Immature natural killer cell (primary cell): Measurements from ENCODE around the gene RFLNA. TPM values are rescaled to one million over a fixed set of nuclear protein-coding genes. Genes with fewer than 3 reads are reported as not detected.
A peak's percentile ranks its signal among the peaks of the same experiment; 100 is the strongest.

ENCODE experiments used
- DNase-seq, 3 donors: peaks; one replicate each; pipeline ENCODE4 v3.0.0; 2022; ENCODE audit warnings: mixed read lengths in 1 of 3
- H3K27ac Mint-ChIP-seq, 6 donors: one replicate each; pipeline ENCODE4 v1.8.0; 2020; ENCODE audit warnings: mixed read lengths in 6 of 6, mild to moderate bottlenecking in 5 of 6, inconsistent platforms in 4 of 6, moderate library complexity in 3 of 6
- H3K27me3 Mint-ChIP-seq, 3 donors: one replicate each; pipeline ENCODE4 v1.8.0; 2020 to 2021; ENCODE audit warnings: low read depth in 3 of 3, mild to moderate bottlenecking in 3 of 3, mixed read lengths in 3 of 3, moderate library complexity in 3 of 3, inconsistent platforms in 1 of 3
- H3K36me3 Mint-ChIP-seq, 3 donors: one replicate each; pipeline ENCODE4 v1.8.0; 2020; ENCODE audit warnings: mixed read lengths in 3 of 3, inconsistent platforms in 2 of 3, mild to moderate bottlenecking in 2 of 3
- H3K4me1 Mint-ChIP-seq, 2 donors: one replicate each; pipeline ENCODE4 v1.8.0; 2020; ENCODE audit warnings: inconsistent platforms in 2 of 2, mild to moderate bottlenecking in 2 of 2, mixed read lengths in 2 of 2, moderate library complexity in 1 of 2
- H3K4me3 Mint-ChIP-seq, 5 donors: one replicate each; pipeline ENCODE4 v1.8.0; 2020; ENCODE audit warnings: mild to moderate bottlenecking in 5 of 5, mixed read lengths in 5 of 5, inconsistent platforms in 3 of 5, moderate library complexity in 3 of 5
- H3K9me3 Mint-ChIP-seq, 6 donors: one replicate each; pipeline ENCODE4 v1.8.0; 2020; ENCODE audit warnings: mild to moderate bottlenecking in 6 of 6, mixed read lengths in 6 of 6, inconsistent platforms in 4 of 6, moderate library complexity in 3 of 6
- polyA plus RNA-seq, 3 donors: library from polyadenylated mRNA; unstranded; fragments of 300-500 nt; fragmentation: Illumina TruSeq; gene quantifications; one replicate each; pipeline ENCODE4 v1.2.3, GENCODE V29; 2021

The RFLNA gene
- polyA plus RNA-seq, 3 donors from 2014 or later = not detected

DNA sequence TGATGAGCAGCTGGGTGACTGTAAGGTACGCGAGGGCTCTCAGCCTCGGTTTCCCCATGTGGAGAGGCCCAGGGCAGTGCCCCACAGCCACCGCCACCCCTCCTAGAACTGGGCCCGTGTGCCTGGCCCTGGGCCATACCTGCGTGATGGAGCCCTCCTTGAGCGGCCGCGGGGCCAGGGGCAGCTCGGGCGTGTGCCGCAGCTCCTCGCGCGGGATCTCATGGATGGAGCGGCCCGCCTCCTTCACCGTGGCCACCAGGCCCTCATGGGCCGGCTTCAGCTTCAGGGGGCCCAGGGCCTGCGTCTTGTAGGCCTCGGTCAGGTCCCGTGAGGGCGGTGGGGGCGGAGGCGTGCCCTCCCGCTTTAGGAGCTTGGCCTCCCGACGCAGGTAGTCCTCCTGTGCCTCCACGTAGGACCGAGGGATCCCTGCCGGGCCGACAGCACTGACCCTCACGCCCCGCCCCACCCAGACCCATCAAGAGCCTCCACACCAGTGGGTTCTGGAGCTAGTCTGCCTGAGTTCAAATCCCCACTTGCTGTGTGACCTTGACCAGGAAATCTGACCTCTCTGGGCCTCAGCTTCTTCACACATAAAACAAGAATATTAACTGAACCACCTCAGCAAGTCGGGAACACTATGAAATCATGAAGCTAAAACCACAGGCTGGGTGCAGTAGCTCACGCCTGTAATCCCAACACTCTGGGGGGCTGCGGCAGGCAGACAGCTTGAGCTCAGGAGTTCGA lies 51.7 kb downstream of the RFLNA start:
- Mint-ChIP-seq H3K9me3 (no peaks in the 10 kb centered on the region), H3K27me3 (no peaks in the 10 kb centered on the region), H3K4me3 (no peak overlapping the region), H3K27ac (no peak overlapping the region), H3K4me1 (no peaks in the 10 kb centered on the region), H3K36me3 (peaks cover 7 to 29% (median 16%) of the 10 kb centered on the region in 3 donors)
- DNase-seq = no peak

DNA sequence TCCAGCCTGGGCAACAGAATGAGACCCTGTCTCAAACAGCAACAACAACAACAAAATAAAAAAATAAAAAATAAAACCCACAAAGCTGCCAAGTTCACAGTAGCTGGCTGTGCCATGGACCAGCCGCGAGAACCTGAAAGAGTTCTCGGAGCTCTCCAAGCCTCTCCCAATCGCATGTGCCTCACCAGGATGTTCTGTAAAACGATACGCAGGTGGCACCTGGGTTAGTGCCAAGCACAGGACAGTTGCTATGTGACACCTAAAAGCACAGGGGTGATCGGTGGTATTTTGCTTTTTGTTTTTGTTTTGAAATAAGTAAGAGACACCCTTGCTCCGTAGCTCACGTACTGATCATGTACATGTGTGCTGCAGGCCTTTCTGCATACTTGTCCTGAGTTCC lies 52.4 kb downstream of the RFLNA start:
- no peak overlapping the region for H3K4me3 Mint-ChIP-seq
- peaks cover 7 to 33% (median 16%) of the 10 kb centered on the region in 3 donors for H3K36me3 Mint-ChIP-seq
- no peaks in the 10 kb centered on the region for H3K4me1 Mint-ChIP-seq
- no peaks in the 10 kb centered on the region for H3K27me3 Mint-ChIP-seq
- no peaks in the 10 kb centered on the region for H3K9me3 Mint-ChIP-seq
- H3K27ac Mint-ChIP-seq = no peak overlapping the region
- DNase-seq = no peak

DNA sequence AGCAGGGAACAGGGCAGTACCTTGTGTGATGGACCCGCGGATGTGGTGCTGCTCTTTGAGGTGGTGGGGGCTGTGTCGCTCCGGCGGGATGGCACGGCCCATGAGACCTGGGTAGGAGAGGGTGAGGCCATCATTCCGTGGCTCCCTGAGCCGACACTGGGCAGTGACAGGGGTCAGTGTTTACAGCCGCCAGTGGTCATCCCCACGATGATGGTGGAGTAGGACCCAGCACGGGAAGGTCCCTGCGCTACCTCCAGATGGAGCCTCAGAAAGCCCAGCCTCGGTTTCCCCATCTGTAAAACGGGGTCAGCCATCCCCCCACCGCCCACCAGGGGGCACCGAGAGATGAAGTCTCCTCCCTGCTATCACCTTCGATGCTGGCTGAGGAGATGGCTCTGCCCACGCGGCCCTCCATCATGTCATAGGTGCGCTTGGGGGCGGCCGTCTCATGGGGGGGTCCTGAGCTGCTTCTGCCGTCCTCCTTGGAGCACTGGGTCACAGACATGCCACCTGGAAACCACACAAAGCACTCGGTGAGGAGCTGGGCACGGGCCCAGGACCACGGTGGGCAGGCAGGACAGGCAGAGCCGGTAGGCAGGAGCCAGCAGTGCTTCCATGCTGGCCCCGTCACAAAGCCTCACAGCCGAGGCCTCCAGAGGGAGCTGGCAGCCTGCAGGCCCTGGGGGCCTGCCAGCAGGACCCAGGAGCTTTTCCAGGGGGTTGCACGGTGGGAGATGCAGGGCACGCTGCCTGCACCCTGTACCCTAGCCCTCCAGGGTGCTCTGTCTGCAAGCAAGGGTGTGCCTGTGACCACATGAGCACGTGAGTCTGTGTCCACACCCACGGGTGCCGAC lies 53.1 kb downstream of the RFLNA start:
- H3K36me3 Mint-ChIP-seq = peaks cover 7 to 32% (median 12%) of the 10 kb centered on the region in 3 donors
- DNase-seq = peak in 1 of 3 donors; percentile 13
- H3K4me1 Mint-ChIP-seq = no peaks in the 10 kb centered on the region
- no peaks in the 10 kb centered on the region for H3K27me3 Mint-ChIP-seq
- H3K9me3 Mint-ChIP-seq = no peaks in the 10 kb centered on the region
- no peak overlapping the region for H3K27ac Mint-ChIP-seq
- no peak overlapping the region for H3K4me3 Mint-ChIP-seq

DNA sequence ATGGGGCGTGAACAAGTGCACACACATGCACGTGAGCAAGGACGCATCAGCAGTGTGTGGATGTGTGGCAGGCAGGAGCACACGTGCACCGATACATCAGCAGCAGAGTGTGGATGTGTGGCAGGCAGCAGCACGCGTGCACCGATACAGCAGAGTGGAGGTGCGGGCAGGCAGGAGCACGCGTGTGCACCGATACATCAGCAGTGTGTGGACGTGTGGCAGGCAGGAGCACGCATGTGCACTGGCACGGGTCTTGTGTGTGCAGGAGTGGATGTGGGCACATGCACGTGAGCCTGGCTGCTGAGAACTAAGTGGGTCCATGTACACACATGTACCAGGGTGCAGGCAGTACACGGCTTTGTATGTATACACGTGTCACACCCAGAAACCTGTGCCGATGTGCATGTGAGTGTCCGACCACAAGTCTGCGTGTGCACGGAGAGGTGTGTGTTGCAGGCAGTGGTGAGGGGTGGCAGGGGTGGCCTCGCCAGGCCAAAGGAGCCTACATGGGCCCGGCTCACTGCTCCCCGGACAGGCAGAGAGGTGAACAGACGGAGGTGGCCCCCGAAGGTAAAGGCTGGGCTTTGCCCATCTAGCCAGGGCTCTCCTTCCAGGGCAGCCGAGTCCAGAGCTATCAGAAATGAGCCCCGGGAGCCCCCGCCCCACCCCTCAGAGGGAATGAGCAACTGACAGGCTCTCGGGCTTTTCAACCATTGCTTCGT lies 53.9 kb downstream of the RFLNA start:
- Mint-ChIP-seq H3K36me3 (peaks cover 7 to 33% (median 8%) of the 10 kb centered on the region in 3 donors), H3K9me3 (no peaks in the 10 kb centered on the region), H3K27me3 (no peaks in the 10 kb centered on the region), H3K4me3 (no peak overlapping the region), H3K27ac (no peak overlapping the region), H3K4me1 (peaks cover 0 to 1% of the 10 kb centered on the region in 2 donors)
- DNase-seq = no peak

DNA sequence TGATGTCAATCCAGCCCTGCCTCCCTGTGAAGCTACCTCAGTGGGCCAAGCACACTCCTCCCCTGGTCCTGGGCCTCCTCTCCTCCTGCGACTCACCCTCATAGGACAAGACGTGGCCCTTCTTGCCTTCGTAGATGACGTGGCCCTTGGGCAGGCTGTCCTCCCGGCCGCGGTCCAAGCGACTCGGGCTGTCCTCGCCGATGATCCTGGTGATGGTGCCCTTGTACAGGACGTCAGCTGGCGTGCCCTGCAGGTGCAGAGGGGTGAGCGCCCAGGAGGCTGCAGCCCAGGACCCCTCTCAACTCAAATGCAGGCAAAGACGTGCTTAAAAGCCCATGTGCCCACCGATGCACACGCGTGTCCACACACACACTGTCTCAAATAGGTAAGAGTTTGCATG lies 55.6 kb downstream of the RFLNA start:
- Mint-ChIP-seq H3K27ac (no peak overlapping the region), H3K4me1 (peaks cover 0 to 1% of the 10 kb centered on the region in 2 donors), H3K4me3 (no peak overlapping the region), H3K36me3 (peaks cover 3 to 29% (median 9%) of the 10 kb centered on the region in 3 donors), H3K27me3 (peaks cover 0 to 3% (median 0%) of the 10 kb centered on the region in 3 donors), H3K9me3 (no peaks in the 10 kb centered on the region)
- DNase-seq = no peak

DNA sequence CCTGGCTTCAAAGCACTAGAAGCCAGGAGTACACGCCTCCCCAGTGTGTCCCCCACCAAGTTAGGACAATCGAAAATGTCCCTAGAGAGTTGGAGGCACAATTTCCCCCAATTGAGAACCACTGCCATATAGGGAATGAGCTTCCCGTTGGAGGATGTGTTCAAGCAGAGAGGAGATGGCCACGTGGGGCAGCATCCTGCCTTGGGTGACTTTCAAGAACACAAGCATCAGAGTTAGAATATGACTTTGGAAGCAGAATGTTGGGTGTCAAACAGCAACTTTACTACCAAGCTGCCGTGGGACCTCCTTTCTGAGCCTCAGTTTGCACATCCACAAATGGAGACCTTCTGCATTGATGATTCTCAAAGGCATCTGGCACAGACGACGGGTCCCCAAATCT lies 56.5 kb downstream of the RFLNA start:
- Mint-ChIP-seq H3K9me3 (no peaks in the 10 kb centered on the region), H3K27me3 (peaks cover 0 to 3% (median 2%) of the 10 kb centered on the region in 3 donors), H3K36me3 (peaks cover 0 to 29% (median 9%) of the 10 kb centered on the region in 3 donors), H3K4me1 (peaks cover 0 to 1% of the 10 kb centered on the region in 2 donors), H3K27ac (peak overlapping the region in 1 of 6 donors; percentile 7), H3K4me3 (no peak overlapping the region)
- no peak for DNase-seq

DNA sequence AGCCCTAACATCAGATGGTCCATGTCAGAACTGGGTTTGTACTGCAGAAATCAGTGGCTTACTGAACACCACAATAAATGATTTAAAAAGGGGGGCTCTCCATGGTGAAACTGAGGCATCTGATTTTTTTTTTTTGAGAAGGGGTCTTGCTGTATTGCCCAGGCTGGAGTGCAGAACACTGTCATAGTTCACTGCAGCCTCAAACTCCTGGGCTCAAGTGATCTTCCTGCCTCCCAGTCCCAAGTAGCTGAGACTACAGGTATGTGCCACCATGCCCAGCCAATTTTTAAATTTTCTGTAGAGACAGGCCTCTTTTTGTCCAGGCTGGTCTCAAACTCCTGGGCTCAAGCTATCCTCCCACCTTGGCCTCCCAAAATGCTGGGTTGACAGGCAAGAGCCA lies 57.4 kb downstream of the RFLNA start:
- H3K4me3 Mint-ChIP-seq = no peak overlapping the region
- peaks cover 0 to 3% (median 2%) of the 10 kb centered on the region in 3 donors for H3K27me3 Mint-ChIP-seq
- peaks cover 0 to 1% of the 10 kb centered on the region in 2 donors for H3K4me1 Mint-ChIP-seq
- no peak for DNase-seq
- peak overlapping the region in 1 of 6 donors; percentile 28 for H3K27ac Mint-ChIP-seq
- no peaks in the 10 kb centered on the region for H3K9me3 Mint-ChIP-seq
- peaks cover 0 to 28% (median 9%) of the 10 kb centered on the region in 3 donors for H3K36me3 Mint-ChIP-seq

DNA sequence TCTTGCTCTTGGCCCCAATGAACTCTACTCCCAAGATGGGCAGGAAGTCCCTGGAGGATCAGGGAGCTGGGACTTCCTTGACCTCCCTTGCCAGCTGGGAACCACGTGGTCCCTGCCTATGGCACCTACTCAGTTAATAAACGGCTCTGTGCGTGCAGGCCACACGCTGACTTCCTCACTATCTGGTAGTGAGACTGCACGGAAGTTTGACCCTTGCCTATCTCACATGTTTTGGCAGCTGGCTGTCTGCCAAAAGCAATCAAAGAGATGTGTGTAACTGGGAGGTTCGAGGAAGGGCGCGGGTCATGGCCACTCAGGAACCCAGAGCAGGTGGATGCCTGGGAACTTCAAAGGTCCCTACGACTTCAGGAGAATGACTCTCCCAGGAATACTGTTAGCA lies 57.9 kb downstream of the RFLNA start:
- Mint-ChIP-seq H3K4me3 (no peak overlapping the region), H3K27me3 (peaks cover 0 to 3% (median 2%) of the 10 kb centered on the region in 3 donors), H3K4me1 (peaks cover 0 to 1% of the 10 kb centered on the region in 2 donors), H3K9me3 (no peaks in the 10 kb centered on the region), H3K27ac (peak overlapping the region in 2 of 6 donors; percentile 35 to 68), H3K36me3 (peaks cover 3 to 34% (median 9%) of the 10 kb centered on the region in 3 donors)
- no peak for DNase-seq

DNA sequence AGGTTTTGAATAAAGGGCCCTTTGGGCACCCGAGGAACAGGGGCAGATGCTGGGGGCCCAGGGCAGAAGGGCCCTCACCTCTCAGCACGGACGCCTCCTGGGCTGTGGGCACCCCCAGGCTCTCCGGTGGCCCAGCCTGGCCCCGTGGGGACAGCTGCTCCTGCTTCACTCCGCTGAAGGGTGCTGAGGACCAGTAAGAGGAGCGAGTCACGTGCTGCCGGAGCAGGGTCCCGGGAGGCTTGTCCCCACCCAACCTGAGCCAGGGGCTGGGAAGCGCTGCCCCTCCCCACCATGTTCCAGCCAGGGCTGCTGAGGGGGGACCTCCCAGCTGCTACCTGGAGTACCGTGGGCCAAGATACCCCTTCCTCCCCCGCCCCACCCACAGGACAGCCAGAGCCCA lies 59.5 kb downstream of the RFLNA start:
- Mint-ChIP-seq H3K36me3 (peaks cover 5 to 39% (median 7%) of the 10 kb centered on the region in 3 donors), H3K9me3 (no peaks in the 10 kb centered on the region), H3K4me3 (no peak overlapping the region), H3K4me1 (peaks cover 0 to 1% of the 10 kb centered on the region in 2 donors), H3K27ac (no peak overlapping the region), H3K27me3 (peaks cover 0 to 4% (median 3%) of the 10 kb centered on the region in 3 donors)
- DNase-seq = no peak

DNA sequence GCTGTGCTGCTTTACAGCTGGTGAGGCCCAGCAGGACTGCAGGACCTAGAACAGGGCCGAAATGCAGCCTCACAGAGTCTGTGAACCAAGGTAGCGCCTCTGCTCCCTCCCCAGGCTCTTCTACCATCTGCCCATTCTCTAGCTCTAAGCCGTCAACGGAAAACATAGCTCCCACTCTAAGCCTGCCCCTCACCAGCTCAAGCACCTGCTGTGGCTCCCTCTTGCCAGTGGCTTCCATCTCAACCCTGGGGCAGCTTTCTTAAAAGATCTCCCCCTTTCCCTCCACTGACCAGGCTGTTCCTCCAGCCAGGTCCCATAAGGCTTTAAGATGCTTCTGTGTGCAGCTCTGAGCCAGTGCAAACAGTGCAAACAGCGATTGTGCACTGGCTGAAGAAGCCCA lies 61.3 kb downstream of the RFLNA start:
- H3K4me1 Mint-ChIP-seq = peaks cover 0 to 1% of the 10 kb centered on the region in 2 donors
- H3K36me3 Mint-ChIP-seq = peaks cover 5 to 36% (median 7%) of the 10 kb centered on the region in 3 donors
- no peaks in the 10 kb centered on the region for H3K9me3 Mint-ChIP-seq
- no peak overlapping the region for H3K4me3 Mint-ChIP-seq
- no peak for DNase-seq
- H3K27me3 Mint-ChIP-seq = peaks cover 0 to 6% (median 3%) of the 10 kb centered on the region in 3 donors
- peak overlapping the region in 1 of 6 donors; percentile 69 for H3K27ac Mint-ChIP-seq

DNA sequence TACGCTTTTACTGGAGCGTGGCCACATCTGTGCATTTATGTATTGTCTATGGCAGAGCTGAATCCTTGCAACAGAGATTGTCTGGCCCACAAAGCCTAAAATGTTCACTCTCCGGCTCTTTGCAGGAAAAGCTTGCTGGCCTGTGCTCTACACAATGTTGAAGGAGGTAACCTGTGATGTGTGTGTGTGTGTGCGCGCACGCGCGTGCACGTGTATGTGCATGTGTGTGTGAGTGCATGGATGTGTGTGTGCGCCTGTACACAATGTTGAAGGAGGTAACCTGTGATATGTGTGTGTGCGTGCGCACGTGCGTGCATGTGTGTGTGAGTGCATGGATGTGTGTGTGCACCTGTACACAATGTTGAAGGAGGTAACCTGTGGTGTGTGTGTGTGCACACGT lies 62.7 kb downstream of the RFLNA start:
- Mint-ChIP-seq H3K27ac (peak overlapping the region in 1 of 6 donors; percentile 25), H3K4me3 (no peak overlapping the region), H3K36me3 (peaks cover 5 to 31% (median 7%) of the 10 kb centered on the region in 3 donors), H3K27me3 (peaks cover 0 to 6% (median 3%) of the 10 kb centered on the region in 3 donors), H3K9me3 (no peaks in the 10 kb centered on the region), H3K4me1 (peaks cover 0 to 1% of the 10 kb centered on the region in 2 donors)
- DNase-seq = no peak

DNA sequence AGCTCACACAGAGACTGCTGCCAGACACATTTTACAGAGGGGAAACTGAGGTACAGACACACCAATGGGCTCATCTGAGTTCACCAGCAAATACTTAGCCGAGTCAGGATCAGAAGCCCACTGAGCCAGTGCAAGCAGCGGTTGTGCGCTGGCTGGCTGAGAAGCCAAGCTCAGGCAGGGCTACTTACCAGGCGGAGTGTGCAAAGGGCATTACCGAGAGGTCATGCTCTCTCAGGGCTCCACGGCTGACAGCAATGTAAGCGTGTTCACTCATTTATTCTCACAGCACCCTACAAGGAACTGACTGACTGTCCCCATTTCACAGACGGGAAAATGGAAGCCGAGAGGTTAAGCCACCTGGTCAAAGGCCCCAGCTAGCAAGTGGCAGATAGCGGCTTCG lies 63.7 kb downstream of the RFLNA start:
- H3K4me3 Mint-ChIP-seq = no peak overlapping the region
- no peaks in the 10 kb centered on the region for H3K9me3 Mint-ChIP-seq
- H3K4me1 Mint-ChIP-seq = no peaks in the 10 kb centered on the region
- no peak for DNase-seq
- peaks cover 0 to 6% (median 3%) of the 10 kb centered on the region in 3 donors for H3K27me3 Mint-ChIP-seq
- peaks cover 4 to 23% (median 7%) of the 10 kb centered on the region in 3 donors for H3K36me3 Mint-ChIP-seq
- H3K27ac Mint-ChIP-seq = peak overlapping the region in 1 of 6 donors; percentile 30
